SK-N-SH (cell line): ENCODE data around the gene LMNTD2. TPM values are rescaled to one million over a fixed set of nuclear protein-coding genes. Genes with fewer than 3 reads are reported as not detected.

Experiments
- CTCF ChIA-PET: fragments of 300-600, 350-600 bp; formaldehyde crosslinking; extraction: SDS; loops from one replicate; lab custom pipeline; 2021; lab: Yijun Ruan, JAX
- POLR2A ChIA-PET: fragments of 350-600 bp; sonication (Branson Sonifier 250); formaldehyde crosslinking; extraction: SDS; loops from one replicate; lab custom pipeline; 2020; ENCODE audit warnings: antibody characterized with exemption, inconsistent platforms; lab: Yijun Ruan, JAX
- DNase-seq: peaks from one replicate; pipeline ENCODE4 v3.0.0; 2012
- H2AFZ ChIP-seq: fragments of 200-600 bp; sonication (generic); 2 replicates; pipeline ENCODE4 v1.8.1; 2016; ENCODE audit warnings: antibody characterized with exemption, mild to moderate bottlenecking, low read depth
- H3F3A ChIP-seq: fragments of 200-600 bp; sonication (generic); replicated peaks from 2 replicates; pipeline ENCODE3; 2016; ENCODE audit warnings: antibody characterized with exemption, mild to moderate bottlenecking; ENCODE audit not compliant: insufficient read depth
- H3K27ac ChIP-seq, 2 experiments: fragments of 200-500 bp in 1 of 2; fragments of 200-600 bp in 1 of 2; sonication (Bioruptor generic) in 1 of 2; sonication (generic), shearing (Covaris generic) in 1 of 2; 2 replicates each; pipeline versions ENCODE4 v1.5.1 to v1.6.1; 2014 to 2016; ENCODE audit warnings: low read depth in 2 of 2, inconsistent platforms in 1 of 2, low read length in 1 of 2, mild to moderate bottlenecking in 1 of 2, mixed read lengths in 1 of 2
- H3K27me3 ChIP-seq: fragments of 200-600 bp; sonication (generic), shearing (Covaris generic); 2 replicates; pipeline ENCODE4 v1.6.1; 2016; ENCODE audit warnings: mixed run types; ENCODE audit not compliant: insufficient read depth
- H3K36me3 ChIP-seq, 2 experiments: fragments of 200-500 bp in 1 of 2; fragments of 200-600 bp in 1 of 2; sonication (Bioruptor generic) in 1 of 2; sonication (generic) in 1 of 2; replicated peaks in 1 of 2; 2 replicates each; pipeline versions ENCODE3 to v1.5.1; 2014 to 2016; ENCODE audit warnings: low read length in 1 of 2, mild to moderate bottlenecking in 1 of 2; ENCODE audit not compliant: insufficient read depth in 2 of 2, control insufficient read depth in 1 of 2
- H3K4me1 ChIP-seq, 2 experiments: fragments of 200-500 bp in 1 of 2; fragments of 200-600 bp in 1 of 2; sonication (Bioruptor generic) in 1 of 2; sonication (generic), shearing (Covaris generic) in 1 of 2; 2 replicates each; pipeline versions ENCODE4 v1.5.1 to v1.6.1; 2014 to 2016; ENCODE audit warnings: low read depth in 1 of 2, low read length in 1 of 2, mixed run types in 1 of 2; ENCODE audit not compliant: insufficient read depth in 2 of 2, control insufficient read depth in 1 of 2
- H3K4me2 ChIP-seq: fragments of 200-600 bp; sonication (generic), shearing (Covaris generic); 2 replicates; pipeline ENCODE4 v1.6.1; 2017; ENCODE audit warnings: mixed run types
- H3K4me3 ChIP-seq, 2 experiments: fragments of 200-500 bp in 1 of 2; fragments of 200-600 bp in 1 of 2; sonication (Bioruptor generic) in 1 of 2; sonication (generic), shearing (Covaris generic) in 1 of 2; 2 replicates each; pipeline versions ENCODE4 v1.5.1 to v1.8.1; 2014 to 2016; ENCODE audit warnings: low read depth in 2 of 2, inconsistent platforms in 1 of 2, low read length in 1 of 2, mild to moderate bottlenecking in 1 of 2, mixed read lengths in 1 of 2, moderate library complexity in 1 of 2
- H3K79me2 ChIP-seq: fragments of 200-600 bp; sonication (generic); 2 replicates; pipeline ENCODE4 v1.8.1; 2017; ENCODE audit warnings: mild to moderate bottlenecking; ENCODE audit not compliant: insufficient read depth
- H3K9ac ChIP-seq: fragments of 200-600 bp; sonication (generic); 2 replicates; pipeline ENCODE4 v1.6.1; 2017; ENCODE audit warnings: mixed run types
- H3K9me2 ChIP-seq: fragments of 200-600 bp; sonication (generic); 2 replicates; pipeline ENCODE4 v1.6.1; 2017; ENCODE audit warnings: mixed run types
- H3K9me3 ChIP-seq: fragments of 200-600 bp; sonication (generic); 2 replicates; pipeline ENCODE4 v1.6.1; 2017; ENCODE audit warnings: mixed run types, mild to moderate bottlenecking, moderate library complexity
- H4K20me1 ChIP-seq: fragments of 200-600 bp; sonication (generic); 2 replicates; pipeline ENCODE4 v1.6.1; 2017; ENCODE audit warnings: mild to moderate bottlenecking, mixed run types; ENCODE audit not compliant: insufficient read depth
- CTCF ChIP-seq: fragments of 200-600 bp; sonication (generic); IDR thresholded peaks from 2 replicates; pipeline ENCODE4 v1.6.1; 2017; ENCODE audit warnings: antibody characterized with exemption, mild to moderate bottlenecking, moderate library complexity
- EZH2phosphoT487 ChIP-seq: fragments of 200-600 bp; sonication (generic); IDR thresholded peaks from 2 replicates; pipeline ENCODE4 v1.6.1; 2017; ENCODE audit warnings: low read depth, mixed run types, mild to moderate bottlenecking, antibody characterized with exemption, moderate library complexity, borderline replicate concordance
- FOXJ3 ChIP-seq: sonication (generic); formaldehyde crosslinking; IDR thresholded peaks from 2 replicates; pipeline ENCODE4 v1.5.1; 2020; ENCODE audit warnings: mild to moderate bottlenecking, missing genetic modification reagents
- GABPA ChIP-seq: IDR thresholded peaks from 2 replicates; pipeline ENCODE4 v1.4.0; 2012; ENCODE audit warnings: low read depth, mild to moderate bottlenecking
- GATA2 ChIP-seq: sonication (generic); formaldehyde crosslinking; IDR thresholded peaks from 2 replicates; pipeline ENCODE4 v1.5.0; 2020; ENCODE audit warnings: mild to moderate bottlenecking, missing genetic modification reagents
- MAX ChIP-seq: IDR thresholded peaks from 2 replicates; pipeline ENCODE4 v1.4.0; 2012; ENCODE audit warnings: low read depth
- NRF1 ChIP-seq: IDR thresholded peaks from 2 replicates; pipeline ENCODE4 v1.6.1; 2012; ENCODE audit warnings: low read depth, mild to moderate bottlenecking, low read length
- POLR2AphosphoS5 ChIP-seq: IDR thresholded peaks from 2 replicates; pipeline ENCODE4 v1.6.1; 2012; ENCODE audit warnings: low read depth, low read length
- REST ChIP-seq: IDR thresholded peaks from 2 replicates; pipeline ENCODE4 v1.6.1; 2012; ENCODE audit warnings: mild to moderate bottlenecking, low read depth, low read length, moderate library complexity
- RXRA ChIP-seq: IDR thresholded peaks from 2 replicates; pipeline ENCODE4 v1.4.0; 2012; ENCODE audit warnings: low read depth, mild to moderate bottlenecking, borderline replicate concordance
- SIN3A ChIP-seq: IDR thresholded peaks from 2 replicates; pipeline ENCODE4 v1.6.1; 2012; ENCODE audit warnings: low read depth, mild to moderate bottlenecking, low read length, moderate library complexity, borderline replicate concordance
- SMC3 ChIP-seq: IDR thresholded peaks from 2 replicates; pipeline ENCODE4 v1.6.1; 2012; ENCODE audit warnings: low read depth, low read length, improper control_type of control experiment
- TAF1 ChIP-seq: IDR thresholded peaks from 2 replicates; pipeline ENCODE4 v1.6.1; 2012; ENCODE audit warnings: low read depth, mild to moderate bottlenecking, low read length, moderate library complexity, borderline replicate concordance
- TEAD4 ChIP-seq: IDR thresholded peaks from 2 replicates; pipeline ENCODE4 v1.4.0; 2012; ENCODE audit warnings: mild to moderate bottlenecking, borderline replicate concordance; ENCODE audit not compliant: insufficient read depth
- USF1 ChIP-seq: IDR thresholded peaks from 2 replicates; pipeline ENCODE4 v1.4.0; 2012; ENCODE audit warnings: low read depth, borderline replicate concordance
- USF2 ChIP-seq: fragments of 150-350 bp; IDR thresholded peaks from 2 replicates; pipeline ENCODE4 v1.6.1; 2017; ENCODE audit warnings: antibody characterized with exemption, low read length, low read depth, borderline replicate concordance
- WGBS: methylation state at CpG from one replicate; pipeline ENCODE4 v1.1.6; 2017; ENCODE audit warnings: low lambda C conversion rate; 5-methylcytosine and 5-hydroxymethylcytosine counted together
- polyA plus RNA-seq, 3 experiments: library from polyadenylated mRNA; depleted of rRNA; stranded (reverse); fragments of >200 nt; gene quantifications; 2 replicates each; pipeline ENCODE4 v1.2.3, GENCODE V29; 2012

Gene LMNTD2
- polyA plus RNA-seq, 1 of the 3 experiments (the other 2 are of a cell fraction) = 2.4 TPM

GRCh38 chr11:528815-529727 lies 31.5 kb downstream of the LMNTD2 start:
- H4K20me1 ChIP-seq = peaks cover 6% of the 10 kb centered on the region; the same call in 1 of the 2 replicates
- H3K27me3 ChIP-seq = no peaks in the 10 kb centered on the region
- H3F3A ChIP-seq = no peaks in the 10 kb centered on the region
- 92% methylated on average over 14 of the region's 29 CpGs for WGBS
- H3K9ac ChIP-seq = no peak overlapping the region
- no peak overlapping the region for H3K4me3 ChIP-seq
- no peaks in the 10 kb centered on the region for H3K9me2 ChIP-seq
- H3K4me1 ChIP-seq = peaks cover 0 to 5% of the 10 kb centered on the region in 2 experiments; a peak in 1 of 4 replicates
- TF ChIP-seq RXRA (no peak), NRF1 (no peak), USF2 (no peak), EZH2phosphoT487 (no peak), POLR2AphosphoS5 (no peak), TAF1 (no peak), TEAD4 (no peak), SMC3 (no peak), GATA2 (CRISPR knock-in tag) (no peak), MAX (no peak), CTCF (no peak), REST (no peak), FOXJ3 (CRISPR knock-in tag) (no peak), USF1 (no peak), SIN3A (no peak), GABPA (no peak)
- H3K9me3 ChIP-seq = no peaks in the 10 kb centered on the region
- CTCF ChIA-PET = interaction anchor here (0.7 kb wide), 1 partner anchor 11 kb away, joined by 3 read pairs; no protein-coding TSS in a partner anchor
- no peak overlapping the region for H3K27ac ChIP-seq
- no peak overlapping the region for H2AFZ ChIP-seq
- H3K4me2 ChIP-seq = no peak overlapping the region
- no peak for DNase-seq
- H3K79me2 ChIP-seq = peaks cover 7% of the 10 kb centered on the region; the same call in 1 of the 2 replicates
- POLR2A ChIA-PET = no interaction called here
- H3K36me3 ChIP-seq = peaks cover 0 to 27% of the 10 kb centered on the region in 2 experiments
